Chondrocyte (in vitro differentiated cells): Measurements from ENCODE around the gene GRWD1. TPM values are rescaled to one million over a fixed set of nuclear protein-coding genes. Genes with fewer than 3 reads are reported as not detected.
A peak's percentile ranks its signal among the peaks of the same experiment; 100 is the strongest.

ENCODE experiments used
- DNase-seq: peaks from one replicate; pipeline ENCODE4 v3.0.0; 2021; ENCODE audit warnings: mixed read lengths, low spot score
- H3K27ac Mint-ChIP-seq: one replicate; pipeline ENCODE4 v1.8.0; 2021; ENCODE audit warnings: mild to moderate bottlenecking, moderate library complexity, mixed read lengths; ENCODE audit not compliant: unreplicated experiment
- H3K27me3 Mint-ChIP-seq: 2 replicates; pipeline ENCODE4 v1.8.0; 2021; ENCODE audit warnings: low read depth, mixed read lengths
- H3K36me3 Mint-ChIP-seq: 2 replicates; pipeline ENCODE4 v1.8.0; 2021; ENCODE audit warnings: low read depth, mixed read lengths
- H3K4me1 Mint-ChIP-seq: 2 replicates; pipeline ENCODE4 v1.8.0; 2021; ENCODE audit warnings: low read depth, mild to moderate bottlenecking, mixed read lengths
- H3K4me3 Mint-ChIP-seq: one replicate; pipeline ENCODE4 v1.8.0; 2021; ENCODE audit warnings: mild to moderate bottlenecking, moderate library complexity, mixed read lengths; ENCODE audit not compliant: unreplicated experiment
- H3K9me3 Mint-ChIP-seq: 2 replicates; pipeline ENCODE4 v1.8.0; 2021; ENCODE audit warnings: low read depth, mixed read lengths
- total RNA-seq: library from RNA; stranded (reverse); gene quantifications from 3 replicates; pipeline ENCODE4 v1.2.1, GENCODE V29; 2021
- TF ChIP-seq, protein P1 (sequence below): fragments of 200-600 bp; sonication (generic); IDR thresholded peaks from 2 replicates; pipeline ENCODE4 v1.5.0; 2021; ENCODE audit warnings: antibody characterized with exemption, mild to moderate bottlenecking, moderate library complexity

GRWD1 gene
- total RNA-seq, 1 donor from 2014 or later: 20.7 TPM

GRCh38 chr19:48417421-48417820, 28.4 kb upstream of the GRWD1 start:
- no peaks in the 10 kb centered on the region for H3K27me3 Mint-ChIP-seq
- H3K4me1 Mint-ChIP-seq: peaks cover 22% of the 10 kb centered on the region
- H3K4me3 Mint-ChIP-seq: no peak overlapping the region
- no peaks in the 10 kb centered on the region for H3K36me3 Mint-ChIP-seq
- TF ChIP-seq, protein P1, sequence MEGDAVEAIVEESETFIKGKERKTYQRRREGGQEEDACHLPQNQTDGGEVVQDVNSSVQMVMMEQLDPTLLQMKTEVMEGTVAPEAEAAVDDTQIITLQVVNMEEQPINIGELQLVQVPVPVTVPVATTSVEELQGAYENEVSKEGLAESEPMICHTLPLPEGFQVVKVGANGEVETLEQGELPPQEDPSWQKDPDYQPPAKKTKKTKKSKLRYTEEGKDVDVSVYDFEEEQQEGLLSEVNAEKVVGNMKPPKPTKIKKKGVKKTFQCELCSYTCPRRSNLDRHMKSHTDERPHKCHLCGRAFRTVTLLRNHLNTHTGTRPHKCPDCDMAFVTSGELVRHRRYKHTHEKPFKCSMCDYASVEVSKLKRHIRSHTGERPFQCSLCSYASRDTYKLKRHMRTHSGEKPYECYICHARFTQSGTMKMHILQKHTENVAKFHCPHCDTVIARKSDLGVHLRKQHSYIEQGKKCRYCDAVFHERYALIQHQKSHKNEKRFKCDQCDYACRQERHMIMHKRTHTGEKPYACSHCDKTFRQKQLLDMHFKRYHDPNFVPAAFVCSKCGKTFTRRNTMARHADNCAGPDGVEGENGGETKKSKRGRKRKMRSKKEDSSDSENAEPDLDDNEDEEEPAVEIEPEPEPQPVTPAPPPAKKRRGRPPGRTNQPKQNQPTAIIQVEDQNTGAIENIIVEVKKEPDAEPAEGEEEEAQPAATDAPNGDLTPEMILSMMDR: no peak
- no peak for DNase-seq
- H3K9me3 Mint-ChIP-seq: no peaks in the 10 kb centered on the region
- H3K27ac Mint-ChIP-seq: no peak overlapping the region

- DNase-seq: no peak
- Mint-ChIP-seq H3K9me3 (no peaks in the 10 kb centered on the region), H3K4me3 (no peak overlapping the region), H3K27ac (no peak overlapping the region), H3K4me1 (peaks cover 22% of the 10 kb centered on the region), H3K36me3 (peaks cover 3% of the 10 kb centered on the region), H3K27me3 (no peaks in the 10 kb centered on the region)
- TF ChIP-seq, protein P1: peak; percentile 29
Measured at GRCh38 chr19:48418317-48419064, 27.3 kb upstream of the GRWD1 start.

DNA sequence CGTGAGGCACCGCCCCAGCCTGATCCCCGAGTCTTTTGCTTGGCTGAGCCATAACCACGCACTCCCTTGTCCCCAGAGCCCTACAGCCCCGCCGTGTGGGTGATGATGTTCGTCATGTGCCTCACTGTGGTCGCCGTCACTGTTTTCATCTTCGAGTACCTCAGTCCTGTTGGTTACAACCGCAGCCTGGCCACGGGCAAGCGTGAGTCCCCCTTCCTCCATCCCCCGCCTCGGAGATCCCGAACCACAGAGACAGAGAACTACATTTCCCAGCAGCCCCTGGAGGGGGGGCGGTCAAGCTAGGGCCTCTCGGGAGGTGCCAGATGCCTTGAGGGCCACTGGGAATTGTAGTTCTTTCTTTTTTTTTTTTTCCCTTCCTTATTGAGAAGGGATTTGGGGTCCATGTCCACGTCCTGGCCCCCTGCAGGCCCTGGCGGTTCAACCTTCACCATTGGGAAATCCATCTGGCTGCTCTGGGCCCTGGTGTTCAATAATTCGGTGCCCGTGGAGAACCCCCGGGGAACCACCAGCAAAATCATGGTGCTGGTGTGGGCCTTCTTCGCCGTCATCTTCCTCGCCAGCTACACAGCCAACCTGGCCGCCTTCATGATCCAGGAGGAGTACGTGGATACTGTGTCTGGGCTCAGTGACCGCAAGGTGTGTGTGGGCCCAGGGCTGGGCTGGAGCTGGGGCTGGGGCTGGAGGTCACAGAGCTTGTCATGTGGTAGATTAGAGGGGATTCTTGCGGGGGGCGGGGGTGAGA, 26.4 kb upstream of the GRWD1 start:
- no peak for DNase-seq
- Mint-ChIP-seq H3K9me3 (no peaks in the 10 kb centered on the region), H3K27me3 (no peaks in the 10 kb centered on the region), H3K4me3 (no peak overlapping the region), H3K4me1 (peaks cover 13% of the 10 kb centered on the region), H3K36me3 (peaks cover 3% of the 10 kb centered on the region), H3K27ac (no peak overlapping the region)
- TF ChIP-seq, protein P1: no peak

- Mint-ChIP-seq H3K4me1 (peaks cover 21% of the 10 kb centered on the region), H3K4me3 (no peak overlapping the region), H3K36me3 (peaks cover 3% of the 10 kb centered on the region), H3K9me3 (no peaks in the 10 kb centered on the region), H3K27me3 (no peaks in the 10 kb centered on the region), H3K27ac (no peak overlapping the region)
- DNase-seq: no peak
- TF ChIP-seq, protein P1: no peak
Measured at GRCh38 chr19:48421548-48421947, 24.2 kb upstream of the GRWD1 start.

DNA sequence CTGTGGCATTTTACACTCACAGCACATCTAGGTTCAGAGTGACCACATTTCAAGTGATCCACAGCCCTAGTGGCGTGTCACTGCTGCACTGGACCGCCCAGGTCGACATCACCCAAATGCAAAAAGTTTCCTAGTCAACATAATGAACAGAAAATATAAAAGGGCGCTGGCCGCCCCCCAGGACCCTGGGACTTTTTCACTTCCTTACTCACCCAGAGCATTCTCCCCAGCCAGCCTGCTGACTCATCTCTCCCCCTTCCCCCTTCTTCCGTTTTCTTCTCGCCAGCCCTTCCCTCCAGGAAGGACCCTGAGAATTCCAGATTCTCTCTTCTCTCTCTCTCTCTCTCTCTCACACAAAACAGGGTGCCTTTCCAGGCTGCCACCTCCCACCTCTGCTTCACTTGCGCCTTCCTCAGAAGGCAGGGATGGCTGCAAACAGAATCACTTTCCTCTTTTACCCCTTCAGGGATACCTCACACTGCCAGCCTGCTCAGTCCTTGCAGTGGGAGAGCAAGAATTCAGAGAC, 21.0 kb upstream of the GRWD1 start:
- Mint-ChIP-seq H3K4me3 (peak overlapping the region; percentile 72), H3K4me1 (peaks cover 14% of the 10 kb centered on the region), H3K9me3 (no peaks in the 10 kb centered on the region), H3K27me3 (no peaks in the 10 kb centered on the region), H3K27ac (peak overlapping the region; percentile 99), H3K36me3 (peaks cover 3% of the 10 kb centered on the region)
- TF ChIP-seq, protein P1: no peak
- DNase-seq: no peak
